ENCODE results near the gene PTPRG. TPM values are rescaled to one million over a fixed set of nuclear protein-coding genes. Genes with fewer than 3 reads are reported as not detected.

PTPRG gene
- total RNA-seq, 2 experiments from 2014 or later = 0.13 to 0.70 TPM

- DNase-seq (ENCODE audit: low spot score) = no peak
- Histone ChIP-seq H3K79me2 (ENCODE audit: insufficient read depth, low read depth, low read length) (no peaks in the 10 kb centered on the region), H3K9me3 (ENCODE audit: low read length) (no peaks in the 10 kb centered on the region), H2AFZ (ENCODE audit: low read length) (no peak overlapping the region), H3K27ac (ENCODE audit: low read depth, low read length, poor library complexity, severe bottlenecking) (no peak overlapping the region), H3K9me2 (ENCODE audit: insufficient read depth, low read length) (no peaks in the 10 kb centered on the region), H3K36me3 (ENCODE audit: insufficient read depth, low read length) (no peaks in the 10 kb centered on the region), H3K4me2 (ENCODE audit: low read length) (no peak overlapping the region), H3K4me1 (ENCODE audit: insufficient read depth, low read length, poor library complexity, severe bottlenecking) (no peaks in the 10 kb centered on the region), H4K20me1 (ENCODE audit: insufficient read depth, low read length) (no peaks in the 10 kb centered on the region), H3K4me3 (ENCODE audit: low read depth, low read length, poor library complexity, severe bottlenecking) (no peak overlapping the region)
- ChIA-PET CTCF (ENCODE audit: unreplicated experiment) (no interaction called here), POLR2A (no interaction called here)
- TF ChIP-seq EZH2phosphoT487 (IDR thresholded peaks at IDR 0.05; ENCODE audit: borderline replicate concordance, low read depth, low read length) (no peak), CTCF (conservative IDR thresholded peaks at IDR 0.05; ENCODE audit: low read length) (no peak)
- no TSS peak for BruUV-seq (replicated peaks)
- intact Hi-C loops (cut with micrococcal nuclease; ENCODE audit: unreplicated experiment) = no loop called here
Measured at GRCh38 chr3:62211675-62212429, 650.5 kb downstream of the PTPRG start.

- ChIA-PET CTCF (ENCODE audit: unreplicated experiment) (no interaction called here), POLR2A (no interaction called here)
- Histone ChIP-seq H3K36me3 (ENCODE audit: insufficient read depth, low read length) (no peaks in the 10 kb centered on the region), H2AFZ (ENCODE audit: low read length) (no peak overlapping the region), H3K9me2 (ENCODE audit: insufficient read depth, low read length) (no peaks in the 10 kb centered on the region), H3K4me1 (ENCODE audit: insufficient read depth, low read length, poor library complexity, severe bottlenecking) (no peaks in the 10 kb centered on the region), H4K20me1 (ENCODE audit: insufficient read depth, low read length) (no peaks in the 10 kb centered on the region), H3K4me2 (ENCODE audit: low read length) (no peak overlapping the region), H3K4me3 (ENCODE audit: low read depth, low read length, poor library complexity, severe bottlenecking) (no peak overlapping the region), H3K27ac (ENCODE audit: low read depth, low read length, poor library complexity, severe bottlenecking) (no peak overlapping the region), H3K9me3 (ENCODE audit: low read length) (no peaks in the 10 kb centered on the region), H3K79me2 (ENCODE audit: insufficient read depth, low read depth, low read length) (no peaks in the 10 kb centered on the region)
- intact Hi-C loops (cut with micrococcal nuclease; ENCODE audit: unreplicated experiment) = no loop called here
- no TSS peak for BruUV-seq (replicated peaks)
- TF ChIP-seq EZH2phosphoT487 (IDR thresholded peaks at IDR 0.05; ENCODE audit: borderline replicate concordance, low read depth, low read length) (no peak), CTCF (conservative IDR thresholded peaks at IDR 0.05; ENCODE audit: low read length) (no peak)
- DNase-seq (ENCODE audit: low spot score) = no peak
Measured at GRCh38 chr3:62214850-62215249, 653.5 kb downstream of the PTPRG start.

- ChIA-PET CTCF (ENCODE audit: unreplicated experiment) (no interaction called here), POLR2A (no interaction called here)
- no peaks in the 10 kb centered on the region for H3K4me1 ChIP-seq (ENCODE audit: insufficient read depth, low read length, poor library complexity, severe bottlenecking)
- TF ChIP-seq CTCF (conservative IDR thresholded peaks at IDR 0.05; ENCODE audit: low read length) = no peak
- no peak for TF ChIP-seq EZH2phosphoT487 (IDR thresholded peaks at IDR 0.05; ENCODE audit: borderline replicate concordance, low read depth, low read length)
- H3K36me3 ChIP-seq (ENCODE audit: insufficient read depth, low read length) = no peaks in the 10 kb centered on the region
- no peaks in the 10 kb centered on the region for H3K9me2 ChIP-seq (ENCODE audit: insufficient read depth, low read length)
- H3K27ac ChIP-seq (ENCODE audit: low read depth, low read length, poor library complexity, severe bottlenecking) = no peak overlapping the region
- H3K9me3 ChIP-seq (ENCODE audit: low read length) = no peaks in the 10 kb centered on the region
- no peaks in the 10 kb centered on the region for H4K20me1 ChIP-seq (ENCODE audit: insufficient read depth, low read length)
- DNase-seq (ENCODE audit: low spot score) = no peak
- intact Hi-C loops (cut with micrococcal nuclease; ENCODE audit: unreplicated experiment) = no loop called here
- H3K4me2 ChIP-seq (ENCODE audit: low read length) = no peak overlapping the region
- H3K79me2 ChIP-seq (ENCODE audit: insufficient read depth, low read depth, low read length) = no peaks in the 10 kb centered on the region
- no TSS peak for BruUV-seq (replicated peaks)
- H2AFZ ChIP-seq (ENCODE audit: low read length) = no peak overlapping the region
- H3K4me3 ChIP-seq (ENCODE audit: low read depth, low read length, poor library complexity, severe bottlenecking) = no peak overlapping the region
Measured at GRCh38 chr3:62220616-62221015, 659.2 kb downstream of the PTPRG start.
